ENCODE data around the gene ZNF892. TPM values are rescaled to one million over a fixed set of nuclear protein-coding genes. Genes with fewer than 3 reads are reported as not detected.
"Not testable (repeated sequence)": the region's sequence is repeated elsewhere in the genome, so short reads cannot be mapped to it uniquely, and the experiment has no call there.

The ZNF892 gene
- total RNA-seq, 2 donors from 2014 or later, result 2.8 to 2.9 TPM

DNA sequence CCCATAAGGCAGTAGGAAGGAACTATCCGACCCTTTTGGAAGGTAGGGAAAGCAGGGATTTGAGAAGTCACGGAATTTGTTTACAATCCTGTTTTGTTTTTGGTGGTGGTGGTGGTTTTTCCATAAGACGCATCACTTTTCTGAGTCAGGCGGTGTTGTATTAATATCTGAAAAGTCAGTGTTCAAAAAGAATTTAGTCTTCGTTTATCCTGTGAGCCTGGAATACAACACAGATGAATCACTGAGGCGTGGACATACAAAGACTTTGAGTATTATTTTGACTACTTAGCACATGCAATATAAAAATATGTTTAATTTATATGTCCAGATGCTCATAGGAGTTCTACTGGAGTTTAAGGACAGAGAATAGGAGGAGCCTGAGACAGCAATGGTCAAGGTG is 785 bp downstream of the ZNF892 start:
- intact Hi-C loops (cut with DNase I), result loop anchor here in 1 of 2 donors (10.0 kb wide), 1 partner anchor 83 kb away; the partner anchor contains the start of gene MRPS5
- ATAC-seq, result no peak
- no peak for DNase-seq

DNA sequence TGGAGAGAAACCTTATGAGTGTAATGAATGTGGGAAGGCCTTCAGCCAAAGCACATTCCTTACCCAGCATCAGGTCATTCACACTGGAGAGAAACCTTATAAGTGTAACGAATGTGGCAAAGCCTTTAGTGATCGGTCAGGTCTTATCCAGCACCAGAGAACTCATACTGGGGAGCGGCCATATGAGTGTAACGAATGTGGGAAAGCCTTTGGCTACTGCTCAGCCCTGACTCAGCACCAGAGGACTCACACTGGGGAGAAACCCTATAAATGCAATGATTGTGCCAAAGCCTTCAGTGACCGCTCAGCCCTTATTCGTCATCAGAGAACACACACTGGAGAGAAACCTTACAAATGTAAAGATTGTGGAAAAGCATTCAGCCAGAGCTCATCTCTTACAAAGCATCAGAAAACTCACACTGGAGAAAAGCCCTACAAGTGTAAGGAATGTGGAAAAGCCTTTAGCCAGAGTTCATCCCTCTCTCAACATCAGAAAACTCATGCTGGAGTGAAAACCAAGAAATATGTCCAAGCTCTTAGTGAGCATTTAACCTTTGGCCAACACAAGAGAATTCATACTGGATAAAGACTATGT is 7.8 kb downstream of the ZNF892 start:
- DNase-seq (no peak), ATAC-seq (no peak)
- intact Hi-C loops (cut with DNase I), result no loop called here

DNA sequence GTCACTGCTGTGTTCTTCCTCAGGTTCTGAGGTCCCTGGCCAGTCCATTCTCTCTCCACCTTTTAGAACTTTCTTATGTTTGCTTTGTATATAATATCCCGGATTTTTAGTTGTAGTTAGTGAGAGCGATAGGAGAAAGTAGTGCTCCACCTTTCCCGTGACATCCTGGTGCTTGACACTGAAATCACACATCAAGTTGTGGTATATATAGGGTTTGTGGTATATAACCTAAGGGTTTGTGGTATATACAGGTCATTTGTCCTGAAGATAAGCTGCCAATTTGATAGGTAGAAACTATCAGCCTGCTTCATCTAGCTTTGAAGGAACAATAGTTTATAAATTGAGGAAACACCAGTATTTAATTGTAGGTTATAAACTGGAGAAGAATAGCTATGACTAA is 13.1 kb downstream of the ZNF892 start:
- ATAC-seq (no peak), DNase-seq (no peak)
- intact Hi-C loops (cut with DNase I), result no loop called here

DNA sequence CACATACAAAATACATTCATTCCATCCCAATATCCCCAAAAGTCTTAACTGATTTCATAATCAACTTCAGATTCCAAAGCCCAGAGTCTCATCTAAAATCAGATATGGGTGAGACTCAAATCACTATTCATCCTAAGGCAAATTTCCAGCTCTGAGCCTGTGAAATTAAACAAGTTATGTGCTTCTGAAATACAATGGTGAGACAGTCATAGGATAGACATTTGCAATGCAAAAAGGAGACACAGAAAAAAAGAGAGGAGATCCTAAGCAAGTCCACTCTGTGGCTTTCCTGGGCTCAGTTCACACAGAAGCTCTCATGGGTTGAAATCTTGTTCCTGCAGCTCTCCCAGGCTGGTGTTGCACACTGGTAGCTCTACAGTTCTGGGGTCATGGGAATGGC is 18.3 kb downstream of the ZNF892 start:
- intact Hi-C loops (cut with DNase I), result no loop called here
- DNase-seq, result no peak
- no peak for ATAC-seq

DNA sequence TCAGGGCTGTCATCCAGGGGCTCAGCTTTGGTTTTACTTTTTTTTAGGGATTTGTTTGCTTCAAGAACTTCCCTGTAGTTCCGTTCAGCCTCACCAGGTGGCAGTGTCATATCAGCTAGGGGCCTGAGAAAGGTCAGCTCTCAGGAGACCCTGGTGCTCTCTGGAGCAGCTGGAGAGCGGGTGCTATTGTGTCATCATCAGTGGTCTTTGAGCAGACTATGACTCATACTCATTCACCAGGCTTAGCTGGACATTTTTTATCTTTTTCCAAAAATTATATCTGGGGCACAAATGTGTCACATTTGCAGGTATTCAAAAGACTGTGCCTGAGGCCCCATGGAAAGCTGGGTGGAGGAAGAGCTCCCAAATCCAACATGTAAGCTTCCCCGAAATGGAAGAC is 24.4 kb downstream of the ZNF892 start:
- intact Hi-C loops (cut with DNase I), result no loop called here
- ATAC-seq (peak in 1 of 2 donors; percentile 35), DNase-seq (no peak)

DNA sequence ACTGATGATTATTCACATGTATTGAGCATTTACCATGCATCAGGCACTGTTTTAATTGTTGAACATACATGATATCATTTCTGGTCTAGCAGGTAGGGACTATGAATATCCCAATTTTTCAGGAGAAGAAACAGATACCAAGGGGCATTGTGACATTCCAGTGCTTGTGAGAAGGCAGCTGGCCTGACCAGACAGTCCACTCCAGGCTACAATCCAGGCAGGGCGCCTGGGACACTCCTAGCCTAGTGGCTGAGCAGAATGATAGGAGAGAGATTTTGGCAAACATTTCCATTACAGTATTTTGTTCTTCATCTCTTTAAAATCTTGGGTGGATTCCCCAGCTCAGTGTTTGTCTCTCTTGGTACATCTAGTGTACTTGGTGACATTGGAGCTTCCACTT is 24.9 kb downstream of the ZNF892 start:
- no peak for ATAC-seq
- intact Hi-C loops (cut with DNase I), result no loop called here
- DNase-seq, result no peak

DNA sequence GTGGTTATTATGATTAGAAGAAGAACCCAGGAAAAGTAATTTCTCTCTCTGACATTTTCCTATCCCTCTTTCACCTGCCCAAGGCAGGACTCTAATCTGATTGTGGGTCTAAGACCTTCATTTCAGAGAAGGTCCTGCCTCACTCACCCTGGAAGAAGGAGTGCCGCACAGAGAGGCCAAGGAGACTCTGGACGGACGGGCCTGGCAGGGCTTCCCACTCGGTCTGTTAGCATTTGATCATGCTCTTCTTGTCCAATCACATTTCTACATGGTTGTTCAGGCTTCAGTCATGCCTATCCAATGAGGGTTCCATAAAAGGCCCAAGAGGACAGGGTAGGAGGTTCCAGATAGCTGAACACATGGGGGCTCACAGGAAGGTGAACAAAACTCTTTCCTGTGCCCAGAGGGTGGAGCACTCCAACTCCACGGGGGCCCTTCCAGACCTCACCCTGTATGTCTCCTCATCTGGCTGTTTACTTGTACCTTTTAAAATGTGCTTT is 27.0 kb downstream of the ZNF892 start:
- intact Hi-C loops (cut with DNase I), result no loop called here

DNA sequence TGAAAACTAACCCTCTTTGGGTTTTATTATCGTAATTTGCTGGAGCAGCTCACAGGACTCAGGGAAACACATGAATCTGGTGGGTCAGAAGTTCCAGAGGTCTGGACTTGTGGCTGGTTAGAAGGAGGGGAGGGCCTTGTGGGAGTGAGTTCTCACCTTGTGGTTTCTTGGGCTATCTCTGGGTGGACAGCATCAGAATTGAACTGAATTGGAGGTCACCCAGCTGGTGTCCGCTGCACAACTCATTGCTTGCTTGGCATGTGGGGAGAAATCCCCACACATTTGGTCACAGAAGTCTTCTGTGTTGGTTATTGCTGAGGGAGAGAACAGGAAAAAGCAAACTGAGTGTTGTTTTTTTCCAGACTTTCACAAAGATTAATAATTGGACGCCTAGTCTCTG is 27.5 kb downstream of the ZNF892 start:
- intact Hi-C loops (cut with DNase I), result no loop called here
- no peak for DNase-seq
- no peak for ATAC-seq

More for the DNA sequence above, 27.0 kb downstream of the ZNF892 start:
- DNase-seq (no peak), ATAC-seq (no peak)

DNA sequence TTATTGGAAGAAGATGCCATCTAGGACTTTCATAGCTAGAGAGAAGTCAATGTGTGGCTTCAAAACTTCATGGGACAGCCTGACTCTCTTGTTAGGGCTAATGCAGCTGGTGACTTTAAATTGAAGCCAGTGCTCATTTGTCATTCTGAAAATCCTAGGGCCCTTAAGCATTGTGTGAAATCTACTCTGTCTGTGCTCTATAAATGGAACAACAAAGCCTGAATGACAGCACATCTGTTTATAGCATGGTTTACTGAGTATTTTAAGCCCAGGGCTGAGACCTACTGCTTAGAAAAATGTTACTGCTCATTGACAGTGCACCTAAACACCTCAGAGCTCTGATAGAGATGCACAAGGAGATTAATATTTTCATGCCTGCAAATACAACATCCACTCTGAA is 30.8 kb downstream of the ZNF892 start:
- DNase-seq (no peak), ATAC-seq (no peak)
- intact Hi-C loops (cut with DNase I), result no loop called here

DNA sequence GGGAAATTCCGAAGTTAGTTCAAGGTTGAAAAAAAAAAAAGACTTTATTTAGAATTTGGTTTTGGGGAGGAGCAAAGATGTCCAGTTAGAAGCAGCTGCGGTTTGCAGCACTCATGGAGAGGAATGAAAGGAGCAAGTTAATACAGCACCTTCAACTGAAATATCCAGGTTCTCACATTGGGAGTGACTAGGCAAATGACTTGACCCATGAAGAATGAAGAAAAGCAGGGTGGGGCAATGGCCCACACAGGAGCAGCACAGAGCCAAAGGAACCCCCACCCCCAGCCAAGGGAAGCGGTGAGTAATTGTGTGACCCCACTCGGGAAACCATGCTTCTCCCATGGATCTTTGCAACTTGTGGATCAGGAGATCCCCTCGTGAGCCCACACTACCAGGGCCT is 32.8 kb downstream of the ZNF892 start:
- ATAC-seq (no peak), DNase-seq (no peak)

DNA sequence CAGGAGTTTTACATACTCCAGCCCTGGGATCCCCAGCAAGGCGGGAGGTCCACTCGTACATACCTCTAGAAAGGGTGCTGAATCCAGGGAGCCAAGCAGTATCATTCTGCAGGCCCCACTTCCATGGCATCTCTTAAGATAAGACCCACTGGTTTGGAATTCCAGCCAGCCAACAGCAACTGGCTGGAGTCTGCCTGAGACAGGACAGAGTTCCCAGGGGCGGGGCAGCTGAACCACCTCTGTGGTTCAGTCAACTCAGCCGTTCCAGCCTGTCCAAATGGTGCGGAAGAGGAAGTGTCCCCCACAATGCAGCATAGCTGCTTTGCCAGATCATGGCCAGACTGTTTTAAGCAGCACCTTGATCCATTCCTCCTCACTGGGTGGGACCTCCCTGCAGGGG is 33.2 kb downstream of the ZNF892 start:
- DNase-seq (no peak), ATAC-seq (no peak)
- intact Hi-C loops (cut with DNase I), result no loop called here

More for the DNA sequence above, 32.8 kb downstream of the ZNF892 start:
- intact Hi-C loops (cut with DNase I), result no loop called here

DNA sequence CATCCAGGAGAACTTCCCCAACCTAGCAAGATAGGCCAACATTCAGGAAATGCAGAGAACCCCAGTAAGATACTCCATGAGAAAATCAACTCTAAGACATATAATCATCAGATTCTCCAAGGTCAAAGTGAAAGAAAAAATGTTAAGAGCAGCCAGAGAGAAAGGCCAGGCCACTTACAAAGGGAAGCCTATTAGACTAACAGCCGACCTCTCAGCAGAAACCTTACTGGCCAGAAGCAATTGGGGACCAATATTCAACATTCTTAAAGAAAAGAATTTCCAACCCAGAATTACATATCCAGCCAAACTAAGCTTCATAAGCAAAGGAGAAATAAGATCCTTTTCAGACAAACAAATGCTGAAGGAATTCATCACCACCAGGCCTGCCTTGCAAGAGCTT is 34.8 kb downstream of the ZNF892 start:
- intact Hi-C loops (cut with DNase I); ATAC-seq; DNase-seq: not testable (repeated sequence)

Other genes starting within 250 kb of the ZNF892 start
- 1 to 10 TPM; 5.8 to 7.8 TPM for gene MAL, start 181.8 kb upstream of the ZNF892 start, total RNA-seq
- gene MRPS5, start 85.7 kb upstream of the ZNF892 start, total RNA-seq, result 10 to 100 TPM; 56.0 to 56.5 TPM
- 10 to 100 TPM; 11.7 to 13.8 TPM for gene ZNF514, start 47.7 kb upstream of the ZNF892 start, total RNA-seq
- gene ZNF2, start 41.7 kb upstream of the ZNF892 start, total RNA-seq, result 1 to 10 TPM; 3.0 to 4.2 TPM
- under 1 TPM; 0.29 to 0.84 TPM for gene PROM2, start 66.9 kb downstream of the ZNF892 start, total RNA-seq
- 1 to 10 TPM; 2.6 to 4.1 TPM for gene KCNIP3, start 89.8 kb downstream of the ZNF892 start, total RNA-seq
- gene FAHD2A, start 195.2 kb downstream of the ZNF892 start, total RNA-seq, result 10 to 100 TPM; 29.1 to 31.6 TPM

Measured in left cardiac atrium (tissue), 4 donors.